Thymus (tissue), 11 donors: Measurements from ENCODE around the gene FAM180B. TPM values are rescaled to one million over a fixed set of nuclear protein-coding genes. Genes with fewer than 3 reads are reported as not detected.
"Not testable (repeated sequence)": the region's sequence is repeated elsewhere in the genome, so short reads cannot be mapped to it uniquely, and the experiment has no call there.

Experiments
- DNase-seq, 9 donors: peaks; one replicate each; pipeline ENCODE4 v3.0.0-alpha.2; 2013; ENCODE audit warnings: low spot score in 9 of 9, low read depth in 6 of 9, missing footprints in 1 of 9
- H3K27ac ChIP-seq, 2 donors: one replicate each; pipeline ENCODE4 v1.5.1; 2013; ENCODE audit warnings: control low read depth in 1 of 2, low read depth in 1 of 2, low read length in 1 of 2, mild to moderate bottlenecking in 1 of 2, moderate library complexity in 1 of 2
- H3K27me3 ChIP-seq, 2 donors: one replicate each; pipeline ENCODE4 v1.5.1; 2013; ENCODE audit warnings: low read length in 1 of 2; ENCODE audit not compliant: control insufficient read depth in 2 of 2, insufficient read depth in 1 of 2
- H3K36me3 ChIP-seq, 2 donors: one replicate each; pipeline ENCODE4 v1.5.1; 2013; ENCODE audit warnings: low read length in 1 of 2, mild to moderate bottlenecking in 1 of 2, moderate library complexity in 1 of 2; ENCODE audit not compliant: control insufficient read depth in 2 of 2, insufficient read depth in 2 of 2
- H3K4me1 ChIP-seq, 2 donors: one replicate each; pipeline ENCODE4 v1.5.1; 2013; ENCODE audit warnings: low read length in 2 of 2; ENCODE audit not compliant: control insufficient read depth in 2 of 2, insufficient read depth in 2 of 2
- H3K4me3 ChIP-seq, 2 donors: one replicate each; pipeline ENCODE4 v1.5.1; 2013; ENCODE audit warnings: low read length in 2 of 2, control low read depth in 1 of 2, mild to moderate bottlenecking in 1 of 2
- H3K9me3 ChIP-seq, 2 donors: one replicate each; pipeline ENCODE4 v1.5.1; 2013; ENCODE audit warnings: low read length in 1 of 2, mild to moderate bottlenecking in 1 of 2; ENCODE audit not compliant: control insufficient read depth in 2 of 2, insufficient read depth in 1 of 2
- WGBS: extraction: QIAGEN DNeasy Blood & Tissue Kit; methylation state at CpG from one replicate; pipeline ENCODE4 v1.1.7; 2013; 5-methylcytosine and 5-hydroxymethylcytosine counted together
- polyA plus RNA-seq: library from polyadenylated mRNA; stranded (reverse); fragments of 200-250 nt; gene quantifications from one replicate; pipeline ENCODE4 v1.2.3, GENCODE V29; 2013
- total RNA-seq: library from RNA; stranded (reverse); fragments of 120-200 nt; gene quantifications from one replicate; pipeline ENCODE4 v1.2.4, GENCODE V29; 2013
- donor health status: healthy.

Gene FAM180B
- total and polyA plus RNA-seq, 2 donors: 0.09 TPM; not detected in 1

- Histone ChIP-seq H3K27ac (peak overlapping the region in 1 of 2 donors; percentile 70), H3K4me3 (peak overlapping the region in 1 of 2 donors; percentile 94), H3K4me1 (peaks cover 22 to 26% of the 10 kb centered on the region in 2 donors), H3K9me3 (peaks cover 0 to 3% of the 10 kb centered on the region in 2 donors), H3K27me3 (no peaks in the 10 kb centered on the region), H3K36me3 (peaks cover 3 to 16% of the 10 kb centered on the region in 2 donors)
- DNase-seq: peak in 1 of 9 donors; percentile 33
Measured at GRCh38 chr11:47551086-47551485, 35.4 kb upstream of the FAM180B start.

- peaks cover 22 to 26% of the 10 kb centered on the region in 2 donors for H3K4me1 ChIP-seq
- H3K4me3 ChIP-seq: peak overlapping the region; percentile 94 to 98
- peak in 2 of 9 donors; percentile 15 to 16 for DNase-seq
- H3K27me3 ChIP-seq: no peaks in the 10 kb centered on the region
- peaks cover 0 to 3% of the 10 kb centered on the region in 2 donors for H3K9me3 ChIP-seq
- 4% methylated on average over 22 of the region's 22 CpGs for WGBS
- H3K27ac ChIP-seq: peak overlapping the region; percentile 85 to 94
- peaks cover 3 to 16% of the 10 kb centered on the region in 2 donors for H3K36me3 ChIP-seq
Measured at GRCh38 chr11:47552056-47552565, 34.4 kb upstream of the FAM180B start.

- WGBS: under 1% methylated on average over 89 of the region's 89 CpGs
- Histone ChIP-seq H3K36me3 (peaks cover 3 to 16% of the 10 kb centered on the region in 2 donors), H3K27ac (peak within 1 kb of the TSS; percentile 85 to 94), H3K4me3 (peak within 1 kb of the TSS; percentile 94 to 98), H3K9me3 (peaks cover 0 to 3% of the 10 kb centered on the region in 2 donors), H3K27me3 (no peaks in the 10 kb centered on the region), H3K4me1 (peaks cover 22 to 26% of the 10 kb centered on the region in 2 donors)
- DNase-seq: peak; percentile 66 to 96 (median 89)
Measured at GRCh38 chr11:47552566-47553405, 33.7 kb upstream of the FAM180B start, which contains the start of gene CELF1. CELF1 (minus strand) TSS chr11:47553132; CDS start chr11:47499523, 53,609 bp downstream.

GRCh38 chr11:47553406-47553743 lies 33.1 kb upstream of the FAM180B start:
- Histone ChIP-seq H3K9me3 (peaks cover 0 to 3% of the 10 kb centered on the region in 2 donors), H3K4me3 (peak overlapping the region; percentile 94 to 98), H3K27me3 (no peaks in the 10 kb centered on the region), H3K27ac (peak overlapping the region; percentile 57 to 80), H3K4me1 (peaks cover 22 to 26% of the 10 kb centered on the region in 2 donors), H3K36me3 (peaks cover 3 to 16% of the 10 kb centered on the region in 2 donors)
- DNase-seq: peak in 1 of 9 donors; percentile 26
- 25% methylated on average over 9 of the region's 9 CpGs for WGBS

GRCh38 chr11:47557004-47557403 lies 29.5 kb upstream of the FAM180B start:
- H3K27me3 ChIP-seq, DNase-seq: not testable (repeated sequence)
- 96% methylated on average over 12 of the region's 12 CpGs for WGBS

GRCh38 chr11:47558695-47559094 lies 27.8 kb upstream of the FAM180B start:
- 98% methylated on average over 1 of the region's 1 CpG for WGBS
- Histone ChIP-seq H3K27me3 (no peaks in the 10 kb centered on the region), H3K9me3 (no peaks in the 10 kb centered on the region), H3K4me1 (no peaks in the 10 kb centered on the region), H3K36me3 (no peaks in the 10 kb centered on the region), H3K4me3 (no peak overlapping the region), H3K27ac (no peak overlapping the region)
- no peak for DNase-seq

More at GRCh38 chr11:47557004-47557403, 29.5 kb upstream of the FAM180B start:
- H3K36me3 ChIP-seq, H3K9me3 ChIP-seq, H3K4me3 ChIP-seq, H3K4me1 ChIP-seq, H3K27ac ChIP-seq: not testable (repeated sequence)

- Histone ChIP-seq H3K27ac (no peak overlapping the region), H3K27me3 (no peaks in the 10 kb centered on the region), H3K4me1 (peaks cover 6% of the 10 kb centered on the region in 2 donors), H3K36me3 (no peaks in the 10 kb centered on the region), H3K9me3 (no peaks in the 10 kb centered on the region), H3K4me3 (no peak overlapping the region)
- WGBS: 96% methylated on average over 2 of the region's 2 CpGs
- no peak for DNase-seq
Measured at GRCh38 chr11:47560426-47560825, 26.1 kb upstream of the FAM180B start.

GRCh38 chr11:47562393-47562792 lies 24.1 kb upstream of the FAM180B start:
- DNase-seq, H3K27me3 ChIP-seq: not testable (repeated sequence)
- WGBS: 98% methylated on average over 4 of the region's 4 CpGs

GRCh38 chr11:47564366-47564765 lies 22.1 kb upstream of the FAM180B start:
- DNase-seq, H3K27me3 ChIP-seq, H3K9me3 ChIP-seq, H3K4me3 ChIP-seq, H3K36me3 ChIP-seq, H3K27ac ChIP-seq: not testable (repeated sequence)
- peaks cover 6 to 12% of the 10 kb centered on the region in 2 donors for H3K4me1 ChIP-seq
- WGBS: 97% methylated on average over 10 of the region's 10 CpGs

More at GRCh38 chr11:47562393-47562792, 24.1 kb upstream of the FAM180B start:
- not testable (repeated sequence) for H3K27ac ChIP-seq, H3K9me3 ChIP-seq, H3K4me3 ChIP-seq, H3K36me3 ChIP-seq
- H3K4me1 ChIP-seq: peaks cover 6 to 12% of the 10 kb centered on the region in 2 donors
